ENCODE measurements around the gene RAB43.

RAB43 gene

GRCh38 chr3:129082026-129082425 lies 39.6 kb downstream of the RAB43 start:
- Histone ChIP-seq H3K27me3 (ENCODE audit: insufficient read depth, low read length) (no peaks in the 10 kb centered on the region; the same call in 1 of the 2 replicates), H2AFZ (ENCODE audit: low read length) (no peak overlapping the region), H3K27ac (ENCODE audit: low read depth, low read length, poor library complexity, severe bottlenecking) (no peak overlapping the region), H3K4me3 (ENCODE audit: low read depth, low read length, poor library complexity, severe bottlenecking) (no peak overlapping the region), H3K9me2 (ENCODE audit: low read depth, low read length) (no peaks in the 10 kb centered on the region), H3K79me2 (ENCODE audit: insufficient read depth, low read length) (no peaks in the 10 kb centered on the region), H4K20me1 (ENCODE audit: insufficient read depth, low read length) (no peaks in the 10 kb centered on the region), H3K36me3 (ENCODE audit: insufficient read depth, low read length) (no peaks in the 10 kb centered on the region), H3F3A (ENCODE audit: insufficient read depth, low read length) (no peaks in the 10 kb centered on the region), H3K4me1 (ENCODE audit: insufficient read depth, low read length, severe bottlenecking) (no peaks in the 10 kb centered on the region), H3K9me3 (ENCODE audit: low read length) (no peaks in the 10 kb centered on the region), H3K9ac (ENCODE audit: low read length) (no peak overlapping the region), H3K4me2 (ENCODE audit: low read length) (no peak overlapping the region)
- no peak for TF ChIP-seq EZH2 (IDR thresholded peaks at IDR 0.05; ENCODE audit: borderline replicate concordance, low read length)
- TF ChIP-seq, protein P1, sequence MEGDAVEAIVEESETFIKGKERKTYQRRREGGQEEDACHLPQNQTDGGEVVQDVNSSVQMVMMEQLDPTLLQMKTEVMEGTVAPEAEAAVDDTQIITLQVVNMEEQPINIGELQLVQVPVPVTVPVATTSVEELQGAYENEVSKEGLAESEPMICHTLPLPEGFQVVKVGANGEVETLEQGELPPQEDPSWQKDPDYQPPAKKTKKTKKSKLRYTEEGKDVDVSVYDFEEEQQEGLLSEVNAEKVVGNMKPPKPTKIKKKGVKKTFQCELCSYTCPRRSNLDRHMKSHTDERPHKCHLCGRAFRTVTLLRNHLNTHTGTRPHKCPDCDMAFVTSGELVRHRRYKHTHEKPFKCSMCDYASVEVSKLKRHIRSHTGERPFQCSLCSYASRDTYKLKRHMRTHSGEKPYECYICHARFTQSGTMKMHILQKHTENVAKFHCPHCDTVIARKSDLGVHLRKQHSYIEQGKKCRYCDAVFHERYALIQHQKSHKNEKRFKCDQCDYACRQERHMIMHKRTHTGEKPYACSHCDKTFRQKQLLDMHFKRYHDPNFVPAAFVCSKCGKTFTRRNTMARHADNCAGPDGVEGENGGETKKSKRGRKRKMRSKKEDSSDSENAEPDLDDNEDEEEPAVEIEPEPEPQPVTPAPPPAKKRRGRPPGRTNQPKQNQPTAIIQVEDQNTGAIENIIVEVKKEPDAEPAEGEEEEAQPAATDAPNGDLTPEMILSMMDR (IDR thresholded peaks at IDR 0.05; ENCODE audit: low read length): no peak

- TF ChIP-seq, protein P1 (IDR thresholded peaks at IDR 0.05; ENCODE audit: low read length): no peak
- no peak for TF ChIP-seq EZH2 (IDR thresholded peaks at IDR 0.05; ENCODE audit: borderline replicate concordance, low read length)
- no peaks in the 10 kb centered on the region for H3K4me1 ChIP-seq (ENCODE audit: insufficient read depth, low read length, severe bottlenecking)
- H3K4me3 ChIP-seq (ENCODE audit: low read depth, low read length, poor library complexity, severe bottlenecking): no peak overlapping the region
- no peaks in the 10 kb centered on the region for H3K9me3 ChIP-seq (ENCODE audit: low read length)
- H4K20me1 ChIP-seq (ENCODE audit: insufficient read depth, low read length): no peaks in the 10 kb centered on the region
- H3K79me2 ChIP-seq (ENCODE audit: insufficient read depth, low read length): no peaks in the 10 kb centered on the region
- no peaks in the 10 kb centered on the region; the same call in 1 of the 2 replicates for H3K27me3 ChIP-seq (ENCODE audit: insufficient read depth, low read length)
- no peaks in the 10 kb centered on the region for H3K36me3 ChIP-seq (ENCODE audit: insufficient read depth, low read length)
- H3K4me2 ChIP-seq (ENCODE audit: low read length): no peak overlapping the region
- no peak overlapping the region for H3K27ac ChIP-seq (ENCODE audit: low read depth, low read length, poor library complexity, severe bottlenecking)
- no peak overlapping the region for H3K9ac ChIP-seq (ENCODE audit: low read length)
- H3K9me2 ChIP-seq (ENCODE audit: low read depth, low read length): no peaks in the 10 kb centered on the region
- no peaks in the 10 kb centered on the region for H3F3A ChIP-seq (ENCODE audit: insufficient read depth, low read length)
- H2AFZ ChIP-seq (ENCODE audit: low read length): no peak overlapping the region
Observed at GRCh38 chr3:129081503-129081902, 40.1 kb downstream of the RAB43 start.

GRCh38 chr3:129078510-129078909 lies 43.1 kb downstream of the RAB43 start:
- Histone ChIP-seq H3K36me3 (ENCODE audit: insufficient read depth, low read length) (no peaks in the 10 kb centered on the region), H3K4me3 (ENCODE audit: low read depth, low read length, poor library complexity, severe bottlenecking) (no peak overlapping the region), H3K4me1 (ENCODE audit: insufficient read depth, low read length, severe bottlenecking) (no peaks in the 10 kb centered on the region), H2AFZ (ENCODE audit: low read length) (no peak overlapping the region), H3K4me2 (ENCODE audit: low read length) (no peak overlapping the region), H3K9me2 (ENCODE audit: low read depth, low read length) (no peaks in the 10 kb centered on the region), H4K20me1 (ENCODE audit: insufficient read depth, low read length) (no peaks in the 10 kb centered on the region), H3K9me3 (ENCODE audit: low read length) (no peaks in the 10 kb centered on the region), H3K79me2 (ENCODE audit: insufficient read depth, low read length) (no peaks in the 10 kb centered on the region), H3K27ac (ENCODE audit: low read depth, low read length, poor library complexity, severe bottlenecking) (no peak overlapping the region), H3K27me3 (ENCODE audit: insufficient read depth, low read length) (no peaks in the 10 kb centered on the region; the same call in 1 of the 2 replicates), H3F3A (ENCODE audit: insufficient read depth, low read length) (no peaks in the 10 kb centered on the region), H3K9ac (ENCODE audit: low read length) (no peak overlapping the region)
- TF ChIP-seq, protein P1 (IDR thresholded peaks at IDR 0.05; ENCODE audit: low read length): no peak
- TF ChIP-seq EZH2 (IDR thresholded peaks at IDR 0.05; ENCODE audit: borderline replicate concordance, low read length): no peak

Measured in OCI-LY1 (cell line).